Endothelial cell of coronary artery (primary cell): ENCODE measurements around the gene KRTAP4-4. TPM values are rescaled to one million over a fixed set of nuclear protein-coding genes. Genes with fewer than 3 reads are reported as not detected.

Experiments used
- total RNA-seq: library from RNA; depleted of rRNA; stranded (reverse); fragments of >200 nt; gene quantifications from 2 replicates; pipeline ENCODE4 v1.2.3, GENCODE V29; 2014

KRTAP4-4 gene
- not detected in 2 replicates for total RNA-seq

GRCh38 chr17:41160648-41161047, at the start of gene KRTAP4-4:
KRTAP4-4 (minus strand) TSS chr17:41160748; CDS start chr17:41160691, 57 bp downstream.

GRCh38 chr17:41189837-41190318, 29.3 kb upstream of the KRTAP4-4 start, which contains the start of gene KRTAP9-1:
KRTAP9-1 (plus strand) TSS chr17:41189887; CDS start chr17:41189887, 0 bp downstream.

GRCh38 chr17:41184480-41184961, 24.0 kb upstream of the KRTAP4-4 start, which contains the start of gene KRTAP4-1:
KRTAP4-1 (minus strand) TSS chr17:41184911; CDS start chr17:41184854, 57 bp downstream.

GRCh38 chr17:41177727-41178271, 17.3 kb upstream of the KRTAP4-4 start, which contains the start of gene KRTAP4-2:
KRTAP4-2 (minus strand) TSS chr17:41178221; CDS start chr17:41178164, 57 bp downstream.

GRCh38 chr17:41168121-41168520, 7.6 kb upstream of the KRTAP4-4 start, which contains the start of gene KRTAP4-3:
KRTAP4-3 (minus strand) TSS chr17:41168221; CDS start chr17:41168172, 49 bp downstream.

GRCh38 chr17:41149652-41149985, 10.9 kb downstream of the KRTAP4-4 start, which contains the start of gene KRTAP4-5:
KRTAP4-5 (minus strand) TSS chr17:41149825; CDS start chr17:41149767, 58 bp downstream.

GRCh38 chr17:41140360-41141131, 20.0 kb downstream of the KRTAP4-4 start, which contains the start of gene KRTAP4-6:
KRTAP4-6 (minus strand) TSS chr17:41140544; CDS start chr17:41140487, 57 bp downstream.

GRCh38 chr17:41123991-41124371, 36.6 kb downstream of the KRTAP4-4 start, which contains the start of gene KRTAP4-12:
KRTAP4-12 (minus strand) TSS chr17:41124182; CDS start chr17:41124122, 60 bp downstream.

GRCh38 chr17:41117846-41118386, 42.6 kb downstream of the KRTAP4-4 start, which contains the start of gene KRTAP4-11:
KRTAP4-11 (minus strand) TSS chr17:41118373; CDS start chr17:41118315, 58 bp downstream.

Other genes starting within 250 kb of the KRTAP4-4 start
- gene KRT23, start 223.1 kb downstream of the KRTAP4-4 start, total RNA-seq = not detected in 2 replicates
- not detected in 2 replicates for gene KRT39, start 193.8 kb downstream of the KRTAP4-4 start, total RNA-seq
- gene KRT40, start 176.4 kb downstream of the KRTAP4-4 start, total RNA-seq = not detected in 2 replicates
- gene KRTAP3-3, start 166.6 kb downstream of the KRTAP4-4 start, total RNA-seq = not detected in 2 replicates
- gene KRTAP3-2, start 160.8 kb downstream of the KRTAP4-4 start, total RNA-seq = not detected in 2 replicates
- gene KRTAP3-1, start 151.6 kb downstream of the KRTAP4-4 start, total RNA-seq = not detected in 2 replicates
- not detected in 2 replicates for gene KRTAP1-5, start 133.5 kb downstream of the KRTAP4-4 start, total RNA-seq
- gene KRTAP1-4, start 130.6 kb downstream of the KRTAP4-4 start, total RNA-seq = not detected in 2 replicates
- not detected in 2 replicates for gene KRTAP1-3, start 125.9 kb downstream of the KRTAP4-4 start, total RNA-seq
- gene KRTAP1-1, start 119.3 kb downstream of the KRTAP4-4 start, total RNA-seq = not detected in 2 replicates
- gene KRTAP2-1, start 113.4 kb downstream of the KRTAP4-4 start, total RNA-seq = not detected in 2 replicates
- not detected in 2 replicates for gene KRTAP2-2, start 105.5 kb downstream of the KRTAP4-4 start, total RNA-seq
- not detected in 2 replicates for gene KRTAP2-3, start 100.6 kb downstream of the KRTAP4-4 start, total RNA-seq
- not detected in 2 replicates for gene KRTAP2-4, start 94.9 kb downstream of the KRTAP4-4 start, total RNA-seq
- not detected in 2 replicates for gene KRTAP4-7, start 76.6 kb downstream of the KRTAP4-4 start, total RNA-seq
- not detected in 2 replicates for gene KRTAP4-8, start 62.6 kb downstream of the KRTAP4-4 start, total RNA-seq
- not detected in 2 replicates for gene KRTAP4-16, start 58.5 kb downstream of the KRTAP4-4 start, total RNA-seq
- not detected in 2 replicates for gene KRTAP4-9, start 55.4 kb downstream of the KRTAP4-4 start, total RNA-seq
- not detected in 2 replicates for gene KRTAP4-11, start 42.4 kb downstream of the KRTAP4-4 start, total RNA-seq
- not detected in 2 replicates for gene KRTAP4-12, start 36.6 kb downstream of the KRTAP4-4 start, total RNA-seq
- not detected in 2 replicates for gene KRTAP4-6, start 20.2 kb downstream of the KRTAP4-4 start, total RNA-seq
- not detected in 2 replicates for gene KRTAP4-5, start 10.9 kb downstream of the KRTAP4-4 start, total RNA-seq
- not detected in 2 replicates for gene KRTAP4-3, start 7.5 kb upstream of the KRTAP4-4 start, total RNA-seq
- gene KRTAP4-2, start 17.5 kb upstream of the KRTAP4-4 start, total RNA-seq = not detected in 2 replicates
- not detected in 2 replicates for gene KRTAP4-1, start 24.2 kb upstream of the KRTAP4-4 start, total RNA-seq
- not detected in 2 replicates for gene KRTAP9-1, start 29.1 kb upstream of the KRTAP4-4 start, total RNA-seq
- gene KRTAP9-2, start 65.9 kb upstream of the KRTAP4-4 start, total RNA-seq = not detected in 2 replicates
- not detected in 2 replicates for gene KRTAP9-3, start 71.7 kb upstream of the KRTAP4-4 start, total RNA-seq
- not detected in 2 replicates for gene KRTAP9-8, start 77.3 kb upstream of the KRTAP4-4 start, total RNA-seq
- not detected in 2 replicates for gene KRTAP9-4, start 88.9 kb upstream of the KRTAP4-4 start, total RNA-seq
- not detected in 2 replicates for gene KRTAP9-9, start 94.6 kb upstream of the KRTAP4-4 start, total RNA-seq
- not detected in 2 replicates for gene KRTAP9-6, start 104.6 kb upstream of the KRTAP4-4 start, total RNA-seq
- not detected in 2 replicates for gene KRTAP9-7, start 115.0 kb upstream of the KRTAP4-4 start, total RNA-seq
- gene KRTAP29-1, start 142.1 kb upstream of the KRTAP4-4 start, total RNA-seq = not detected in 2 replicates
- gene KRTAP16-1, start 148.6 kb upstream of the KRTAP4-4 start, total RNA-seq = not detected in 2 replicates
- not detected in 2 replicates for gene KRTAP17-1, start 155.0 kb upstream of the KRTAP4-4 start, total RNA-seq
- gene KRT33A, start 190.1 kb upstream of the KRTAP4-4 start, total RNA-seq = not detected in 2 replicates
- not detected in 2 replicates for gene KRT33B, start 209.1 kb upstream of the KRTAP4-4 start, total RNA-seq
- not detected in 2 replicates for gene KRT34, start 221.6 kb upstream of the KRTAP4-4 start, total RNA-seq
- gene KRT31, start 236.9 kb upstream of the KRTAP4-4 start, total RNA-seq = not detected in 2 replicates